Right atrium auricular region (tissue), 2 donors: Measurements from ENCODE around the gene TMEM88. TPM values are rescaled to one million over a fixed set of nuclear protein-coding genes. Genes with fewer than 3 reads are reported as not detected.

Experiments used
- DNase-seq: peaks from one replicate; pipeline ENCODE4 v3.0.0-alpha.2; 2019; ENCODE audit warnings: low spot score
- H3K27ac ChIP-seq, 2 donors: fragments of 200-600 bp; sonication (generic); 1 replicate in 1 of 2; 2 replicates in 1 of 2; pipeline ENCODE4 v1.5.1; 2016 to 2019
- H3K27me3 ChIP-seq, 2 donors: fragments of 200-600 bp; sonication (generic); one replicate each; pipeline versions ENCODE4 v1.5.1 to v1.6.0; 2017 to 2019
- H3K36me3 ChIP-seq: fragments of 200-600 bp; sonication (generic); one replicate; pipeline ENCODE4 v1.5.1; 2016
- H3K4me1 ChIP-seq, 2 donors: fragments of 200-600 bp; sonication (generic); one replicate each; pipeline versions ENCODE4 v1.5.1 to v1.6.0; 2017 to 2019
- H3K4me3 ChIP-seq, 2 donors: fragments of 200-600 bp; sonication (generic); 1 replicate in 1 of 2; 2 replicates in 1 of 2; pipeline ENCODE4 v1.5.1; 2017 to 2019; ENCODE audit warnings: mild to moderate bottlenecking in 1 of 2, moderate library complexity in 1 of 2
- H3K9me3 ChIP-seq, 2 donors: fragments of 200-600 bp; sonication (generic); one replicate each; pipeline ENCODE4 v1.5.1; 2019
- total RNA-seq, 2 donors: library from RNA; depleted of rRNA; stranded (reverse); fragments of >200 nt; gene quantifications; one replicate each; pipeline ENCODE4 v1.1.0, GENCODE V29; 2016
- TF ChIP-seq, protein P1 (sequence below), 2 donors: fragments of 200-600 bp; sonication (generic); IDR thresholded peaks; one replicate each; pipeline ENCODE4 v1.5.1; 2019; ENCODE audit warnings: antibody characterized with exemption in 2 of 2

TMEM88 gene
- total RNA-seq, 2 donors from 2014 or later, result 42.5 to 53.2 TPM

DNA sequence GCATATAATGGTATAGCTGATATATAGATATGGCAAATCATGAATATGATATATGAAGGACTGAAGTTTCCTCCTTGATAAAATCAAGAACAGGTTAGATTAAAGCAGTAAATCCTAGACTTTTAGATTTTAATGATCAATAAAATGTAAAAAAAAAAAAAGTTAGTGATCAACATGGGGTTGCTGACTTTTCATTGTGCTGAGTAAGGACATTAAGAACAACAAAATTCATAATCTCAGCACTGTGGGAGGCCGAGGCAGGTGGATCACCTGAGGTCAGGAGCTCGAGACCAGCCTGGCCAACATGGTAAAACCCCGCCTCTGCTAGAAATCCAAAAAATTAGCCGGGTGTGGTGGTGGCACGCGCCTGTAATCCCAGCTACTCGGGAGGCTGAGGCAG lies 23.4 kb downstream of the TMEM88 start:
- Histone ChIP-seq H3K9me3 (no peaks in the 10 kb centered on the region), H3K27ac (no peak overlapping the region), H3K4me1 (peaks cover 0 to 10% of the 10 kb centered on the region in 2 donors), H3K27me3 (no peaks in the 10 kb centered on the region), H3K36me3 (no peaks in the 10 kb centered on the region), H3K4me3 (no peak overlapping the region)
- TF ChIP-seq, protein P1, sequence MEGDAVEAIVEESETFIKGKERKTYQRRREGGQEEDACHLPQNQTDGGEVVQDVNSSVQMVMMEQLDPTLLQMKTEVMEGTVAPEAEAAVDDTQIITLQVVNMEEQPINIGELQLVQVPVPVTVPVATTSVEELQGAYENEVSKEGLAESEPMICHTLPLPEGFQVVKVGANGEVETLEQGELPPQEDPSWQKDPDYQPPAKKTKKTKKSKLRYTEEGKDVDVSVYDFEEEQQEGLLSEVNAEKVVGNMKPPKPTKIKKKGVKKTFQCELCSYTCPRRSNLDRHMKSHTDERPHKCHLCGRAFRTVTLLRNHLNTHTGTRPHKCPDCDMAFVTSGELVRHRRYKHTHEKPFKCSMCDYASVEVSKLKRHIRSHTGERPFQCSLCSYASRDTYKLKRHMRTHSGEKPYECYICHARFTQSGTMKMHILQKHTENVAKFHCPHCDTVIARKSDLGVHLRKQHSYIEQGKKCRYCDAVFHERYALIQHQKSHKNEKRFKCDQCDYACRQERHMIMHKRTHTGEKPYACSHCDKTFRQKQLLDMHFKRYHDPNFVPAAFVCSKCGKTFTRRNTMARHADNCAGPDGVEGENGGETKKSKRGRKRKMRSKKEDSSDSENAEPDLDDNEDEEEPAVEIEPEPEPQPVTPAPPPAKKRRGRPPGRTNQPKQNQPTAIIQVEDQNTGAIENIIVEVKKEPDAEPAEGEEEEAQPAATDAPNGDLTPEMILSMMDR (IDR thresholded peaks at IDR 0.05), result no peak
- peak; percentile 7 for DNase-seq

DNA sequence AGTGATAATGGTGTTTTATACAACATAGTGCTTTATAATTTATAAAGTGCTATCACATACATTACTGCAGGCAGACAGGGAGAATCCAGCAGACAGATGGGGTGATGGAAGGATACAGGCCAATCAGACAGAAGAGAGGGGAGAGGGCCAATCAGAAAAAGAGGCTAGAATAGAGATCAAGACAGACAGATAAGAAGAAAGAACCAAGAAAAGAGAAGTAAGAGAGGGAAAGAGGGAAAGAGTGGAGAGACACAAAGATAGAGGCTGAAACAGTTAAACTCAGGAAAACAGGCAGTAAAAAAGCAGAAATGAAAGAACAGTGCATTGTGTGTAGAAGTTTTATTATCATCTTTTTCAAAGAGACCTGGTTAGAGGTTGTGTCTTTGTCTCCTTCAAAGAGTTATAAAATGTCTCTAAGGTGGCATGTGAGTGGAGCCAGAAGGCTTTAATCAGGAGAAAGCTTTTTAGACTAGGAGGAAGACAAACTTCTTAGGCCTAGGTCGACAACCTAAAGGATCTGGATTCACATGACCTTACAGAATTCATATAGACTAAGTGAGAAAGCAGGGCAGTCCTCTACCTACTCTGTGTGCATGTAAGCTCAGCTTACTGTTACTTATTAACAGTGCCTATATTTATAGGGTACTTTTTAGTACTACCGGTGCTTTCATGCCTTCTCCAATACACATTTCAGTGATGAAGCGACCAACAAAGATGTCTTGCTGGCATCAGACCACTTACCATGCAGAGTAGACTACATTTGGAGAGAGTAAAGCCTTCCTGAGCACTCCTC lies 25.4 kb downstream of the TMEM88 start:
- no peak for DNase-seq
- H3K27me3 ChIP-seq, result no peaks in the 10 kb centered on the region
- H3K27ac ChIP-seq, result no peak overlapping the region
- no peak overlapping the region for H3K4me3 ChIP-seq
- H3K9me3 ChIP-seq, result no peaks in the 10 kb centered on the region
- H3K4me1 ChIP-seq, result peaks cover 0 to 10% of the 10 kb centered on the region in 2 donors
- H3K36me3 ChIP-seq, result no peaks in the 10 kb centered on the region
- TF ChIP-seq, protein P1 (IDR thresholded peaks at IDR 0.05), result no peak

- TF ChIP-seq, protein P1 (IDR thresholded peaks at IDR 0.05), result no peak
- DNase-seq, result no peak
- Histone ChIP-seq H3K4me1 (peaks cover 0 to 20% of the 10 kb centered on the region in 2 donors), H3K9me3 (no peaks in the 10 kb centered on the region), H3K27ac (no peak overlapping the region), H3K4me3 (no peak overlapping the region), H3K36me3 (no peaks in the 10 kb centered on the region), H3K27me3 (no peaks in the 10 kb centered on the region)
Measured at GRCh38 chr17:7881276-7882054, 26.6 kb downstream of the TMEM88 start.

GRCh38 chr17:7882068-7882467 lies 27.2 kb downstream of the TMEM88 start:
- Histone ChIP-seq H3K27me3 (no peaks in the 10 kb centered on the region), H3K4me3 (no peak overlapping the region)
- TF ChIP-seq, protein P1 (IDR thresholded peaks at IDR 0.05), result no peak

GRCh38 chr17:7882629-7883028 lies 27.8 kb downstream of the TMEM88 start:
- Histone ChIP-seq H3K27me3 (no peaks in the 10 kb centered on the region), H3K4me3 (no peak overlapping the region), H3K27ac (peak overlapping the region in 1 of 2 donors; percentile 9), H3K36me3 (no peaks in the 10 kb centered on the region), H3K9me3 (no peaks in the 10 kb centered on the region), H3K4me1 (peaks cover 0 to 31% of the 10 kb centered on the region in 2 donors)
- DNase-seq, result no peak
- TF ChIP-seq, protein P1 (IDR thresholded peaks at IDR 0.05), result no peak

More at GRCh38 chr17:7882068-7882467, 27.2 kb downstream of the TMEM88 start:
- Histone ChIP-seq H3K9me3 (no peaks in the 10 kb centered on the region), H3K4me1 (peaks cover 0 to 26% of the 10 kb centered on the region in 2 donors), H3K36me3 (no peaks in the 10 kb centered on the region), H3K27ac (no peak overlapping the region)
- DNase-seq, result no peak
